Measurements from ENCODE around the gene TTK.
A peak's percentile ranks its signal among the peaks of the same experiment; 100 is the strongest.

The TTK gene

GRCh38 chr6:80004173-80005072 is at the start of gene TTK:
Gene TTK, plus strand, starts transcription at chr6:80004649. Its CDS starts 1,195 bp downstream, at chr6:80005844.
- H3K27me3 ChIP-seq (ENCODE audit: low read depth, low read length) = no peaks in the 10 kb centered on the region
- peak within 1 kb of the TSS; percentile 84 to 92 for H3K4me3 ChIP-seq (ENCODE audit: low read depth in 1 of 2, low read length in 2 of 2)
- H3K4me1 ChIP-seq (ENCODE audit: control insufficient read depth in 1 of 2, insufficient read depth in 2 of 2, low read length in 2 of 2) = peaks cover 0 to 15% of the 10 kb centered on the region in 2 donors
- H3K27ac ChIP-seq (ENCODE audit: low read length) = peak within 1 kb of the TSS; percentile 82
- no peaks in the 10 kb centered on the region for H3K36me3 ChIP-seq (ENCODE audit: control insufficient read depth in 1 of 2, insufficient read depth in 2 of 2, low read length in 2 of 2)
- no peaks in the 10 kb centered on the region for H3K9me3 ChIP-seq (ENCODE audit: control insufficient read depth in 1 of 2, low read length in 2 of 2)

DNA sequence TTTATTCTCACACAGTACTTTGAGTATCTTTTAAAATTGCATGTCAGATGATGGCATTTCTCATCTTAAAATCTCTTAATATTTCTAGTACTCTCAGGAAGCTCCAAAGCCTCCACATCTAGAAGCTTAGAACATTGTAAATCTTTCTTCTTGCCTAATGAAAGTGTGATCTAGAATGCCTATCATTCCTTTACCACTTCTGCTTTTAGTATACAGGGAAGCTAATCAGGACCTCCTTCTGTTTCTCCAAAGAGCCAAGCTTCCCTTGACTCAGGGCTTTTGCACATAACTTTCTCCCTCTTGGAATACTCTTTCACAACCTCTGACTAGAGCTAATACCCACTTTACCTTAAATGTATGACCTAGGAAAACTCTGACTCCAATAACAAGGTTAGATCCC is 49.6 kb upstream of the TTK start:
- Histone ChIP-seq H3K4me3 (ENCODE audit: low read depth in 1 of 2, low read length in 2 of 2) (no peak overlapping the region), H3K9me3 (ENCODE audit: control insufficient read depth in 1 of 2, low read length in 2 of 2) (no peaks in the 10 kb centered on the region), H3K4me1 (ENCODE audit: control insufficient read depth in 1 of 2, insufficient read depth in 2 of 2, low read length in 2 of 2) (no peaks in the 10 kb centered on the region)

GRCh38 chr6:79964607-79965081 is 39.8 kb upstream of the TTK start:
- Histone ChIP-seq H3K4me1 (ENCODE audit: control insufficient read depth in 1 of 2, insufficient read depth in 2 of 2, low read length in 2 of 2) (no peaks in the 10 kb centered on the region), H3K27me3 (ENCODE audit: low read depth, low read length) (no peaks in the 10 kb centered on the region), H3K36me3 (ENCODE audit: control insufficient read depth in 1 of 2, insufficient read depth in 2 of 2, low read length in 2 of 2) (no peaks in the 10 kb centered on the region), H3K4me3 (ENCODE audit: low read depth in 1 of 2, low read length in 2 of 2) (no peak overlapping the region), H3K9me3 (ENCODE audit: control insufficient read depth in 1 of 2, low read length in 2 of 2) (peaks cover 2 to 3% of the 10 kb centered on the region in 2 donors), H3K27ac (ENCODE audit: low read length) (no peak overlapping the region)

More for the DNA sequence above, 49.6 kb upstream of the TTK start:
- H3K27ac ChIP-seq (ENCODE audit: low read length) = no peak overlapping the region
- no peaks in the 10 kb centered on the region for H3K27me3 ChIP-seq (ENCODE audit: low read depth, low read length)
- no peaks in the 10 kb centered on the region for H3K36me3 ChIP-seq (ENCODE audit: control insufficient read depth in 1 of 2, insufficient read depth in 2 of 2, low read length in 2 of 2)

- Histone ChIP-seq H3K4me1 (ENCODE audit: control insufficient read depth in 1 of 2, insufficient read depth in 2 of 2, low read length in 2 of 2) (no peaks in the 10 kb centered on the region), H3K9me3 (ENCODE audit: control insufficient read depth in 1 of 2, low read length in 2 of 2) (peaks cover 2 to 6% of the 10 kb centered on the region in 2 donors), H3K36me3 (ENCODE audit: control insufficient read depth in 1 of 2, insufficient read depth in 2 of 2, low read length in 2 of 2) (no peaks in the 10 kb centered on the region), H3K27me3 (ENCODE audit: low read depth, low read length) (no peaks in the 10 kb centered on the region), H3K27ac (ENCODE audit: low read length) (no peak overlapping the region), H3K4me3 (ENCODE audit: low read depth in 1 of 2, low read length in 2 of 2) (no peak overlapping the region)
These were observed 37.3 kb upstream of the TTK start for GRCh38 chr6:79967178-79967577.

GRCh38 chr6:79969784-79970183 is 34.7 kb upstream of the TTK start:
- Histone ChIP-seq H3K27me3 (ENCODE audit: low read depth, low read length) (no peaks in the 10 kb centered on the region), H3K36me3 (ENCODE audit: control insufficient read depth in 1 of 2, insufficient read depth in 2 of 2, low read length in 2 of 2) (no peaks in the 10 kb centered on the region), H3K27ac (ENCODE audit: low read length) (no peak overlapping the region), H3K4me1 (ENCODE audit: control insufficient read depth in 1 of 2, insufficient read depth in 2 of 2, low read length in 2 of 2) (no peaks in the 10 kb centered on the region), H3K9me3 (ENCODE audit: control insufficient read depth in 1 of 2, low read length in 2 of 2) (peaks cover 2 to 6% of the 10 kb centered on the region in 2 donors), H3K4me3 (ENCODE audit: low read depth in 1 of 2, low read length in 2 of 2) (no peak overlapping the region)

DNA sequence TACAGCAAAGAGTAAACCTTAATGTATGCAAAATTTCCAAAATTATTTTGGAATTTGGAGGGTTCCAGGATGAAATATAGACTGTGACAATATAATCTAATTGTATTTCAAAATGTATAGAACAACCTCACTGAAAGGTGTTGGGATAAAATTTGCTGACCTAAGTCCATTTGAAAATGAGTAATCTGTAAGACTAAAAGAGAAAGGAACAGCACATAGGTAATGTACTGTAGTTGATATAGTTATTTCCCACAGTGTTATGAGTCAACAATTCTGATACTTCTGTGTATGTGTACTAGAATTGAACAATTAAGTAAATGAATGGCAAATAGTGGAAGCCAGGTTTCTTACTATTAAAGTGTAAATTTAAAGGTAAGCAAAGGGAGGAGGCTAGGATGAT is 33.3 kb upstream of the TTK start:
- no peak overlapping the region for H3K27ac ChIP-seq (ENCODE audit: low read length)
- peaks cover 2 to 6% of the 10 kb centered on the region in 2 donors for H3K9me3 ChIP-seq (ENCODE audit: control insufficient read depth in 1 of 2, low read length in 2 of 2)
- H3K36me3 ChIP-seq (ENCODE audit: control insufficient read depth in 1 of 2, insufficient read depth in 2 of 2, low read length in 2 of 2) = no peaks in the 10 kb centered on the region
- no peaks in the 10 kb centered on the region for H3K4me1 ChIP-seq (ENCODE audit: control insufficient read depth in 1 of 2, insufficient read depth in 2 of 2, low read length in 2 of 2)
- no peak overlapping the region for H3K4me3 ChIP-seq (ENCODE audit: low read depth in 1 of 2, low read length in 2 of 2)
- no peaks in the 10 kb centered on the region for H3K27me3 ChIP-seq (ENCODE audit: low read depth, low read length)

DNA sequence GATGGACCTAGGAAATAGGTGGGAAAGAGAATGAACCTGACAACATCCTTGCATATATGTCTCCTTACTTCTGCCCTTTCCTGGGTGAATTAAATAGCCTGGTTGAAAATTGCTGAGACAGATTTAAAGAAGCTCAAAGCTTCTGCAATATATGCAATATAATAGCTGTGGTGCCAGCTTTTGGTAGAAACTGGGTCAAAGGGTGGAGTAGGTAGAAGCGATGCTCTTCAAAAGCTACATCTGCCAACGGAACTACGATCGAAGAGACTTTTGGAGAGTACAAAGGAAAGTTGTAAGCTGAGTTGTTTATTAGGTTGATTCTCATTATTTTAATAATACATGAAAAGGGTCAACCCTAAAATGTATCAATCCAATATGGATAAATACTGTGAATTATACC is 22.8 kb upstream of the TTK start:
- no peaks in the 10 kb centered on the region for H3K9me3 ChIP-seq (ENCODE audit: control insufficient read depth in 1 of 2, low read length in 2 of 2)
- no peaks in the 10 kb centered on the region for H3K36me3 ChIP-seq (ENCODE audit: control insufficient read depth in 1 of 2, insufficient read depth in 2 of 2, low read length in 2 of 2)
- H3K4me1 ChIP-seq (ENCODE audit: control insufficient read depth in 1 of 2, insufficient read depth in 2 of 2, low read length in 2 of 2) = no peaks in the 10 kb centered on the region
- H3K27ac ChIP-seq (ENCODE audit: low read length) = no peak overlapping the region
- H3K27me3 ChIP-seq (ENCODE audit: low read depth, low read length) = no peaks in the 10 kb centered on the region
- H3K4me3 ChIP-seq (ENCODE audit: low read depth in 1 of 2, low read length in 2 of 2) = no peak overlapping the region

DNA sequence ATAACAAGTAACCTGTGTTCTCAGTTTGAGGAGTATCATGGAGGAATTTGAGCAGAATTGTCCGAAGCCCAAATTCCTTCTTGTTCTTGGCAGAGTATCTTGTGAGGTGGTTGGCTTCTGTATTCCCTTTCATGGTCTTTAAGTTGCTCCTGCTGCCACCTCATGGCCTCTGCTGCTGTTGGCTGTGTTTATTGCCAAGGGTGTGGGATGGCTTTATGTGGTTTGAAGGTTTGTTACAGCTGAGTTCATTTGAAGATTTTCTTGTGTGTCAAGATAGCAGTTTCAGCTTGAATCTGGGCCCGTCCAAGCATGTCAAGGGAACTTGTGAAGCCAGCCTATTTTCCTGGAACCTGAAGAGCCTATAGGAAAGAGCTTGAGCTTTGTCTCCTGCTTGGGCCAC is 20.2 kb upstream of the TTK start:
- Histone ChIP-seq H3K36me3 (ENCODE audit: control insufficient read depth in 1 of 2, insufficient read depth in 2 of 2, low read length in 2 of 2) (no peaks in the 10 kb centered on the region), H3K27ac (ENCODE audit: low read length) (no peak overlapping the region), H3K4me3 (ENCODE audit: low read depth in 1 of 2, low read length in 2 of 2) (no peak overlapping the region), H3K27me3 (ENCODE audit: low read depth, low read length) (no peaks in the 10 kb centered on the region), H3K4me1 (ENCODE audit: control insufficient read depth in 1 of 2, insufficient read depth in 2 of 2, low read length in 2 of 2) (no peaks in the 10 kb centered on the region), H3K9me3 (ENCODE audit: control insufficient read depth in 1 of 2, low read length in 2 of 2) (no peaks in the 10 kb centered on the region)

- Histone ChIP-seq H3K4me1 (ENCODE audit: control insufficient read depth in 1 of 2, insufficient read depth in 2 of 2, low read length in 2 of 2) (no peaks in the 10 kb centered on the region), H3K4me3 (ENCODE audit: low read depth in 1 of 2, low read length in 2 of 2) (no peak overlapping the region), H3K9me3 (ENCODE audit: control insufficient read depth in 1 of 2, low read length in 2 of 2) (no peaks in the 10 kb centered on the region), H3K27ac (ENCODE audit: low read length) (no peak overlapping the region), H3K36me3 (ENCODE audit: control insufficient read depth in 1 of 2, insufficient read depth in 2 of 2, low read length in 2 of 2) (no peaks in the 10 kb centered on the region), H3K27me3 (ENCODE audit: low read depth, low read length) (no peaks in the 10 kb centered on the region)
These were observed 19.3 kb upstream of the TTK start for GRCh38 chr6:79985128-79985527.

DNA sequence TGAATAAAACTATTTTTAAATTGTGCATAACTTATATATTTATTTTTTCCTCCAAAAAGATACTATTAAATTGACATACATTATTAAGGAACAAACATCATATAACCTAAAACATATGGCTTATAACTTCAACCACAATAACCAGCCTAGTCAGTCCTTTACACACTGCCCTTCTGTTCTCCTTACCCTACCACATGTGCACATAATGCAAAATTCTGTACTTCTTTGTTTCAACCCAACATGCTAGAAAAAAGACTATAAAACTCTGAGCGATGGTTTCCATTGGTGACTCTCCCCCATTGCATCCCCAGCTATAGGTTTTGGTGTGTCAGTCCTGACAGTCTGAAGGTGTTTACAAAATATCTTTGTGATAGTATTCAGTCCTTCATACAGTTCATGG is 14.8 kb upstream of the TTK start:
- H3K4me1 ChIP-seq (ENCODE audit: control insufficient read depth in 1 of 2, insufficient read depth in 2 of 2, low read length in 2 of 2) = no peaks in the 10 kb centered on the region
- H3K27ac ChIP-seq (ENCODE audit: low read length) = no peak overlapping the region
- no peaks in the 10 kb centered on the region for H3K9me3 ChIP-seq (ENCODE audit: control insufficient read depth in 1 of 2, low read length in 2 of 2)
- H3K27me3 ChIP-seq (ENCODE audit: low read depth, low read length) = no peaks in the 10 kb centered on the region
- H3K36me3 ChIP-seq (ENCODE audit: control insufficient read depth in 1 of 2, insufficient read depth in 2 of 2, low read length in 2 of 2) = no peaks in the 10 kb centered on the region
- no peak overlapping the region for H3K4me3 ChIP-seq (ENCODE audit: low read depth in 1 of 2, low read length in 2 of 2)

GRCh38 chr6:79993012-79993910 is 11.2 kb upstream of the TTK start:
- Histone ChIP-seq H3K36me3 (ENCODE audit: control insufficient read depth in 1 of 2, insufficient read depth in 2 of 2, low read length in 2 of 2) (no peaks in the 10 kb centered on the region), H3K4me1 (ENCODE audit: control insufficient read depth in 1 of 2, insufficient read depth in 2 of 2, low read length in 2 of 2) (no peaks in the 10 kb centered on the region)

More at GRCh38 chr6:79993012-79993910, 11.2 kb upstream of the TTK start:
- H3K4me3 ChIP-seq (ENCODE audit: low read depth in 1 of 2, low read length in 2 of 2) = no peak overlapping the region
- no peaks in the 10 kb centered on the region for H3K27me3 ChIP-seq (ENCODE audit: low read depth, low read length)
- H3K9me3 ChIP-seq (ENCODE audit: control insufficient read depth in 1 of 2, low read length in 2 of 2) = no peaks in the 10 kb centered on the region
- H3K27ac ChIP-seq (ENCODE audit: low read length) = no peak overlapping the region
